Measurements from ENCODE around the gene LRRC7.

GRCh38 chr1:69651656-69652055, 83.9 kb downstream of the LRRC7 start:
- no peak for TF ChIP-seq CTCF (IDR thresholded peaks at IDR 0.05)
- no peak for TF ChIP-seq POLR2A (IDR thresholded peaks at IDR 0.05)
